ENCODE measurements around the gene LGI4.

LGI4 gene

DNA sequence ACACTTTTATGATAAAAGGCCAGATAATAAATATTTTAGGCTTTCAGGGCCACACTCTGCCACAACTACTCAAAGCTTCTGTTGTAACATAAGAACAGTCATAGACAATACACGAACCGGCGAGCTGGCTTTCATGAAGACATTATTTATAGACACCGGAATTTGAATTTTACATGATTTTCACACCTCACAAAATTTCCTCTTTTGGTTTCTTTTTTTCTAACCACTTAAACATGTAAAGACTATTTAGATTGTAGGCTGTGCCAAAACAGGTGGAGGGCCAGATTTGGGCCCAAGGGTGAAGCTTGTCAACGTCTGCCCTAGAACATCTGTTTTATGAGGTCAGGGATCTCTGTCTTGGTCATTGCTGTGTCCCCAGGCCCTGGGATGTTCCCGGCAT lies 48.9 kb downstream of the LGI4 start:
- Histone ChIP-seq H3K4me3 (replicated peaks; ENCODE audit: insufficient read depth, low read length) (no peak overlapping the region), H3K27me3 (ENCODE audit: insufficient read depth, poor library complexity, severe bottlenecking) (no peaks in the 10 kb centered on the region), H3K27ac (replicated peaks) (no peak overlapping the region)
- no peak for DNase-seq (ENCODE audit: low read depth in 1 of 2, low spot score in 1 of 2)
- TF ChIP-seq GABPA (IDR thresholded peaks at IDR 0.05; ENCODE audit: low read depth) (no peak), POLR2AphosphoS5 (IDR thresholded peaks at IDR 0.05; ENCODE audit: low read depth) (no peak), SPI1 (IDR thresholded peaks at IDR 0.05; ENCODE audit: borderline replicate concordance, low read depth) (no peak)
- TF ChIP-seq, protein P1, sequence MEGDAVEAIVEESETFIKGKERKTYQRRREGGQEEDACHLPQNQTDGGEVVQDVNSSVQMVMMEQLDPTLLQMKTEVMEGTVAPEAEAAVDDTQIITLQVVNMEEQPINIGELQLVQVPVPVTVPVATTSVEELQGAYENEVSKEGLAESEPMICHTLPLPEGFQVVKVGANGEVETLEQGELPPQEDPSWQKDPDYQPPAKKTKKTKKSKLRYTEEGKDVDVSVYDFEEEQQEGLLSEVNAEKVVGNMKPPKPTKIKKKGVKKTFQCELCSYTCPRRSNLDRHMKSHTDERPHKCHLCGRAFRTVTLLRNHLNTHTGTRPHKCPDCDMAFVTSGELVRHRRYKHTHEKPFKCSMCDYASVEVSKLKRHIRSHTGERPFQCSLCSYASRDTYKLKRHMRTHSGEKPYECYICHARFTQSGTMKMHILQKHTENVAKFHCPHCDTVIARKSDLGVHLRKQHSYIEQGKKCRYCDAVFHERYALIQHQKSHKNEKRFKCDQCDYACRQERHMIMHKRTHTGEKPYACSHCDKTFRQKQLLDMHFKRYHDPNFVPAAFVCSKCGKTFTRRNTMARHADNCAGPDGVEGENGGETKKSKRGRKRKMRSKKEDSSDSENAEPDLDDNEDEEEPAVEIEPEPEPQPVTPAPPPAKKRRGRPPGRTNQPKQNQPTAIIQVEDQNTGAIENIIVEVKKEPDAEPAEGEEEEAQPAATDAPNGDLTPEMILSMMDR (IDR thresholded peaks at IDR 0.05; ENCODE audit: insufficient read depth, low read length) = no peak
- TF ChIP-seq, protein P2, sequence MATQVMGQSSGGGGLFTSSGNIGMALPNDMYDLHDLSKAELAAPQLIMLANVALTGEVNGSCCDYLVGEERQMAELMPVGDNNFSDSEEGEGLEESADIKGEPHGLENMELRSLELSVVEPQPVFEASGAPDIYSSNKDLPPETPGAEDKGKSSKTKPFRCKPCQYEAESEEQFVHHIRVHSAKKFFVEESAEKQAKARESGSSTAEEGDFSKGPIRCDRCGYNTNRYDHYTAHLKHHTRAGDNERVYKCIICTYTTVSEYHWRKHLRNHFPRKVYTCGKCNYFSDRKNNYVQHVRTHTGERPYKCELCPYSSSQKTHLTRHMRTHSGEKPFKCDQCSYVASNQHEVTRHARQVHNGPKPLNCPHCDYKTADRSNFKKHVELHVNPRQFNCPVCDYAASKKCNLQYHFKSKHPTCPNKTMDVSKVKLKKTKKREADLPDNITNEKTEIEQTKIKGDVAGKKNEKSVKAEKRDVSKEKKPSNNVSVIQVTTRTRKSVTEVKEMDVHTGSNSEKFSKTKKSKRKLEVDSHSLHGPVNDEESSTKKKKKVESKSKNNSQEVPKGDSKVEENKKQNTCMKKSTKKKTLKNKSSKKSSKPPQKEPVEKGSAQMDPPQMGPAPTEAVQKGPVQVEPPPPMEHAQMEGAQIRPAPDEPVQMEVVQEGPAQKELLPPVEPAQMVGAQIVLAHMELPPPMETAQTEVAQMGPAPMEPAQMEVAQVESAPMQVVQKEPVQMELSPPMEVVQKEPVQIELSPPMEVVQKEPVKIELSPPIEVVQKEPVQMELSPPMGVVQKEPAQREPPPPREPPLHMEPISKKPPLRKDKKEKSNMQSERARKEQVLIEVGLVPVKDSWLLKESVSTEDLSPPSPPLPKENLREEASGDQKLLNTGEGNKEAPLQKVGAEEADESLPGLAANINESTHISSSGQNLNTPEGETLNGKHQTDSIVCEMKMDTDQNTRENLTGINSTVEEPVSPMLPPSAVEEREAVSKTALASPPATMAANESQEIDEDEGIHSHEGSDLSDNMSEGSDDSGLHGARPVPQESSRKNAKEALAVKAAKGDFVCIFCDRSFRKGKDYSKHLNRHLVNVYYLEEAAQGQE (IDR thresholded peaks at IDR 0.05; ENCODE audit: insufficient replicate concordance, low read depth) = no peak

DNA sequence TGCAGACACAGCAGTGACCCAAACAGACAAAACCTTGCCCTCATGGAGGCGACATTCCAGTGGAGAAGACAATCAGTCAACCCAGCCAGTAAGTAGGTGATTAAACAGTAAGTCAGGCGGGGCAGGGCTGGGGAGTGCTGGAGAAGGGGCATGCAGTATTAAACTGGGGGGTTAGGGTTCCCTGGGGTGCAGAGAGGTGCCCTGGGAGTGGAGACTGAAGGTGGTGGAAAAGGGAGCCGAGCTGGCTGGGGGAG lies 50.4 kb downstream of the LGI4 start:
- TF ChIP-seq, protein P1 (IDR thresholded peaks at IDR 0.05; ENCODE audit: insufficient read depth, low read length) = no peak
- TF ChIP-seq POLR2AphosphoS5 (IDR thresholded peaks at IDR 0.05; ENCODE audit: low read depth) (no peak), SPI1 (IDR thresholded peaks at IDR 0.05; ENCODE audit: borderline replicate concordance, low read depth) (no peak), GABPA (IDR thresholded peaks at IDR 0.05; ENCODE audit: low read depth) (no peak)
- TF ChIP-seq, protein P2 (IDR thresholded peaks at IDR 0.05; ENCODE audit: insufficient replicate concordance, low read depth) = no peak
- H3K4me3 ChIP-seq (replicated peaks; ENCODE audit: insufficient read depth, low read length) = no peak overlapping the region
- DNase-seq (ENCODE audit: low read depth in 1 of 2, low spot score in 1 of 2) = no peak
- no peaks in the 10 kb centered on the region for H3K27me3 ChIP-seq (ENCODE audit: insufficient read depth, poor library complexity, severe bottlenecking)
- no peak overlapping the region for H3K27ac ChIP-seq (replicated peaks)

- no peak for DNase-seq (ENCODE audit: low read depth in 1 of 2, low spot score in 1 of 2)
- Histone ChIP-seq H3K27me3 (ENCODE audit: insufficient read depth, poor library complexity, severe bottlenecking) (no peaks in the 10 kb centered on the region), H3K27ac (replicated peaks) (no peak overlapping the region), H3K4me3 (replicated peaks; ENCODE audit: insufficient read depth, low read length) (no peak overlapping the region)
- TF ChIP-seq, protein P1 (IDR thresholded peaks at IDR 0.05; ENCODE audit: insufficient read depth, low read length) = no peak
- TF ChIP-seq, protein P2 (IDR thresholded peaks at IDR 0.05; ENCODE audit: insufficient replicate concordance, low read depth) = no peak
- TF ChIP-seq POLR2AphosphoS5 (IDR thresholded peaks at IDR 0.05; ENCODE audit: low read depth) (no peak), GABPA (IDR thresholded peaks at IDR 0.05; ENCODE audit: low read depth) (no peak), SPI1 (IDR thresholded peaks at IDR 0.05; ENCODE audit: borderline replicate concordance, low read depth) (no peak)
Measured at GRCh38 chr19:35083691-35084508, 51.0 kb downstream of the LGI4 start.
